HG02623 (cell line): ENCODE measurements around the gene FARP1.

ENCODE experiments used
- ATAC-seq: cut with Tn5 transposase; IDR thresholded peaks from one replicate; pipeline ENCODE4 v1.9.1; 2021; ENCODE audit warnings: moderate library complexity; ENCODE audit not compliant: unreplicated experiment

Gene FARP1

GRCh38 chr13:98452851-98453843, 310.3 kb downstream of the FARP1 start:
- ATAC-seq: no peak

GRCh38 chr13:98454389-98454881, 311.5 kb downstream of the FARP1 start:
- ATAC-seq: no peak

- no peak for ATAC-seq
Observed at GRCh38 chr13:98456413-98456845, 313.5 kb downstream of the FARP1 start.

- ATAC-seq: no peak
Observed at GRCh38 chr13:98457053-98457452, 314.2 kb downstream of the FARP1 start.

- no peak for ATAC-seq
Observed at GRCh38 chr13:98458431-98458830, 315.5 kb downstream of the FARP1 start.

- ATAC-seq: no peak
Observed at GRCh38 chr13:98459171-98459681, 316.3 kb downstream of the FARP1 start.

GRCh38 chr13:98459721-98460370, 317.0 kb downstream of the FARP1 start:
- no peak for ATAC-seq

GRCh38 chr13:98460516-98460915, 317.6 kb downstream of the FARP1 start:
- ATAC-seq: no peak

GRCh38 chr13:98461486-98462240, 318.8 kb downstream of the FARP1 start:
- no peak for ATAC-seq

- ATAC-seq: no peak
Observed at GRCh38 chr13:98462241-98462882, 319.5 kb downstream of the FARP1 start.

- ATAC-seq: no peak
Observed at GRCh38 chr13:98462946-98463345, 320.1 kb downstream of the FARP1 start.

GRCh38 chr13:98466634-98467236, 323.8 kb downstream of the FARP1 start:
- no peak for ATAC-seq

GRCh38 chr13:98467263-98467985, 324.5 kb downstream of the FARP1 start:
- ATAC-seq: no peak

GRCh38 chr13:98468361-98468760, 325.5 kb downstream of the FARP1 start:
- ATAC-seq: no peak

- no peak for ATAC-seq
Observed at GRCh38 chr13:98468929-98469328, 326.0 kb downstream of the FARP1 start.

- no peak for ATAC-seq
Observed at GRCh38 chr13:98470920-98471319, 328.0 kb downstream of the FARP1 start.

- no peak for ATAC-seq
Observed at GRCh38 chr13:98471934-98472333, 329.0 kb downstream of the FARP1 start.

GRCh38 chr13:98473135-98473787, 330.4 kb downstream of the FARP1 start:
- ATAC-seq: no peak

GRCh38 chr13:98473788-98474144, 330.9 kb downstream of the FARP1 start:
- ATAC-seq: no peak
